SK-N-DZ (cell line): Measurements from ENCODE around the gene CELF4.

Experiments used
- DNase-seq: peaks from one replicate; pipeline ENCODE4 v3.0.0-alpha.2; 2015; ENCODE audit warnings: low spot score

CELF4 gene

DNA sequence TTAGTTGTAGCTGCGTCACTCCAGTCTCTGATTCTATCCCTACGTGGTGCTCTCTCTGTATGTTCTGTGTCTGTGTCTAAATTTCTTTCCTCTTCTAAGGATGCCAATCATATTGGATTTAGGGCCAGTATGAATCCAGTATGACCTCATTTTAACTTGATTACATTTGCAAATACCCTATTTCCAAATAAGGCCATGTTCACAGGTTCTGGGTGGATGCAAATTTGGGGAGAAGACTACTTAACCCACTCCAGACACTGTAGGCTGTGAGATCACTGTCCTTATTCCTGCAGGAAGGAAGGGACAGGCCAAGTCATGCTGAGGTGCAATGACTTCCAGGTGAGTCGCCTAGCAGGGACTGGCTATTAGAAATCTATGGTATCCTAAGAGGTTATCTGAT is 272.2 kb downstream of the CELF4 start:
- no peak for DNase-seq

DNA sequence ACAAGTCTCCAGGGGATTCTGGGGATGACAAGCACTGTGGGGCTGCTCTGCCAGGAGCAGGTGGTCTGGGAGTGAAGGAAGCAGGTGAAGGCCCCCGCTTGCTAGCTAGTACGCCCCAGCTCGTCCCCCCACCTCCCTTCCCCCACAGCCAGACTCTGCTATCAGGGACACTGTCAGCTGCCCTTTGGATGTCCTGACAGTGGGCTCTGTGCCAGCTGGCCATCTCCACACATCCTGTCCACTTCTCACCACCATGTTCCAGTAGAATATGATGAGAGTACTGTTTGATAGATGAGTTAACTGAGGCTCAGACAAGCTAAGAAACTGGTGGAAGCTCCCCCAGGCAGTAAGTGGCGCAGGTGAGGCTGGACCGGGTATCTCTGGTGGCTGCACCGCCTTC is 276.2 kb downstream of the CELF4 start:
- DNase-seq: no peak

DNA sequence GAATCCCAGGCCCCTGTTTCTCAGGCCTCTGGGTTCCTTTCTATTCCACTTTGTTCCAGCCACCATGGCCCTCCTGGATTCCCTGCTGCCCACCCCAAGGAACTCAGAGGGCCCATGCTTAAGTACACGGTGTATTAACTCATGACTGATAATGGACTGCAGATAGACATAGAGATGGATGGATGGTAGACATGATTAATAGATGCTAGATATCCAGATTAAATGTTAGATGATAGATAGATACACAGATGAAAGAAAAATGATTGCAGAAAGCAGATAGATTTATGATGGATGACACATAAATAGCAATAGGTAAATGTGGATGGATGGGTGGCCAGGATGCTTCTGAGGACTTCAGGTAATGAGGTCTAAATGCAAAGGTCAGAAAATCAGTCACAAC is 278.0 kb downstream of the CELF4 start:
- no peak for DNase-seq

DNA sequence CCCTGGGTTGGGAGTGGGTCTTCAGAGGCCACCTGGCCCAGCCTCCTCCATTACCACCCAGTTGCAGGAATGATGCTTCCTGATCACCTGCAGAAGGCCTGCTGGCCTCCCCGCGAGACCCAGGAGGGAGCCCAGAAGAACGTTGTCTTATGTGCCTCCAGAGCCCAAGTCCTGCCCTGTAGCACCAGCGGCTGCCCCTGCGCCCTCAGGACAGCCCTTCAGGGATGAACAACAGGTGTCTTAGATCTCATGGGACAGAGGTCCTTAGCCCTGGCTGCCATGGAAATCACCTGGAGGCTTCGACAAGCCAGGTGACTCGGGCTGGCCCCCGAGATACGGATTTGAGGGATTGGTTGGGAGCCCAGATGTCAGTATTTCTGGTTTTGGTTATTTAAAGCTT is 278.8 kb downstream of the CELF4 start:
- DNase-seq: no peak

DNA sequence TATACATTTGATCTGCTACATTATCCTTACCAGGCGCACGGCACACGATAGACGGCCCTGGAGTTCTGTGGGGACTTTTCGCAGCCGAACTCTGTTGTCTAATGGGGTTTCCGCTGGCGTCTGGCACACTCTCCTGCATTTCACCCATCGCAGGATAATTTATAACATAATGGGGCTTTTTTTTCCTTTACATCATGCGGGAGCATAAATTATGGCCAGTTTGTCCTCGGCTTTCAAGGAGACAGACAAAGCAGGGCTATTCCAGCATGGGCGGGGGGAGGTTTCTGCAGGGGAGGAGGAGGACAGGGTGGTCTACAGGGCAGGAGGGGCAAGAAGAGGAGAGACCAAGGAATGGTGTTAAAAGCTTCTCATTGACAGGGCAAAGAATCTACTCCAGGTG is 279.8 kb downstream of the CELF4 start:
- DNase-seq: no peak

DNA sequence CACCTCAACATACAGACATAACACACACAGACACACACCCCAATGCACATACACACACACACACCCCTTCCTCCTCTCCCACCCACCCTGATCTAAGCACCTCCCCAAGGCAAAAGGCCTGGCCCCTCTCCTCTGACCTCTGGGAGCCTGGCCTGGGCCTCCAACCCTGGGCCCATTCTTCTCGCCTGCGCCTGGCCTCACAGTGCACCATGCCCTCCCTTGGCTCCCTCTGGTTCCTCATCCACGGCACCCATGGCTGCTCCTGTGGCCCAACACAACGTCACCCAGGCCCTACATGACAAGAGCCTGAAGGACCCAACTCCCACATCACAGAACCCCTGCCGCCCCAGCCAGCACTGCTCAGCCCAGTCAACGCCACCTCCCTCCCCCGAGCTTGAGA is 281.3 kb downstream of the CELF4 start:
- no peak for DNase-seq

DNA sequence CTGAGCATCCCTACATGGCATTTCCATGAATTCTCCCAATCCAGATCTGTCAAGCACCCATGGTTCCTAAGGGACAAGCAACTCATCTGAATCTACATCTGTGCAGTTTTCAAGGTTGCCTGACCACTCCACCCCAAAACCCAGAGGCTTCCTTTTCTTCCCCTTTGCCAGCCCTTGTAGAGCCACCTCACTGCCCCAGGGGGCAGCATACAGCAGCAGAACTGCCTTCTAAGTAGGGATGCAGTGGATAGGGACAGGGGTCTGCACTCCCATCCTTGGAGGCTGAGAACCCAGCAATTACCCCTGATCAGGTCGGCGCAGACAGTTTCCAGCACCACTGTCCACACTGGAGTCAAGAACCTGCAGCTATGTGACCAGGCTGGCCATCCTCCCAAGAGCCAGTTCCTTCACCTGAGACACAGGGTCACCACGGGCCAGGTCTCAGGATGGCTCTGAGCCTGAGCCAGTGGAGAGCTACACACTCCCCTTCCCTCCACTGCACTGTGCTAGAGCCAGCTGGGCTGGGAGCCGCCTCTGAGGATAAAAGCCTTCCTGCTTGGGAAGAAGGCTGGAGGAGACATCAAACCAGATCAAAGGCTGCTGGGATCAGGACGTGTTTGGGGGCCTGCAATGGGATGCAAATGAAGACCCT is 283.1 kb downstream of the CELF4 start:
- DNase-seq: no peak

DNA sequence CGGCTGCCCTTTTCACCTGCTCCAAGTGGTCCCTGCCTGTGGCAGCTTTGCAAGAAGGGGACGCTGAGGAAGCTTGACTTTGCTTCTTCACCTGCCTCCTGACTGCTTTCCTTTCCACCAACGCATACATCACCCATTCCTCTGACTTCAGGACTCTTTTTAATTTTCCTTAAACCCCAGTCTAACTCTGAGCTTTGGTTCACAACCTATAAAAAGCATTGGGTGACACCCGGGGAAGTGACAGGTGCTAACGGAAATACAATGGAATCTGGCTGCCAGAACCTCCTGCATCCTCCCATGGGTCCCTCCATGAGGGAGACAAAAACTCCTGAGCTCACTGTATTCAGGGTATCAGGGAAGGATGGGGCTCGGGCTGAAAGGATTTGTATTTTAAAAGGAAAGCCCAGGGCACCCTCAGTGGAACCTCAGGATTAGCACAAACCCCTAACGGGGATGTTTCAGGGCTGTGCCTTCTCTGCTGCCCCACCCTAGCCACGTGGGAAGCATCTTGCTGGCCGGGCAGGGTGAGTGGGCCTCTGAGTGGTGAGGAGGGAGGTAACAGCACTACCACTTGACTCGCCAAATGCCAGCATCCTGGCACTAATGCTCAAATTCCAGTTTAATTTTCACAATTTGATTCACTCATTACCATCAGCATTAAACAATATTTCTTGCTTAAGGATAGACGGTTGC is 284.8 kb downstream of the CELF4 start:
- DNase-seq: no peak

DNA sequence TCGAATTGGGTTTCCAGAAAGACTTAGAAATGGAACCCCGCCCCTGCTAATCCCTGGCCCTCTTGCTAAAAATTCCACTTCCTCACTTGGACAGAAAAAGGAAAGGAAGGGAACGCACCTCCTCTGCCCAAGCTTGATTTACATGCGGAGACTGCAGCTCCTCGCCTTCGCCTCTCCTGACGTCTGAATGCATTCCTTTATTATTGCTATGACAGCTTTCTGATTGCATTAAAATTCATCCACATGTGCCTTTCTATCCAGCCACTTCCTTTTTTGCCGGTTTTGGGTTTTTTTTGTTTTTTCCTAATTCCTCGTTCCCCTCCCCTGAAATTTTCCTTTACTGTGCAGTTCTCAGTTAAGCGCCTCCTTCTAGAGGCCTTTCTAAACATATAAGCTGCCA is 287.8 kb downstream of the CELF4 start:
- no peak for DNase-seq

DNA sequence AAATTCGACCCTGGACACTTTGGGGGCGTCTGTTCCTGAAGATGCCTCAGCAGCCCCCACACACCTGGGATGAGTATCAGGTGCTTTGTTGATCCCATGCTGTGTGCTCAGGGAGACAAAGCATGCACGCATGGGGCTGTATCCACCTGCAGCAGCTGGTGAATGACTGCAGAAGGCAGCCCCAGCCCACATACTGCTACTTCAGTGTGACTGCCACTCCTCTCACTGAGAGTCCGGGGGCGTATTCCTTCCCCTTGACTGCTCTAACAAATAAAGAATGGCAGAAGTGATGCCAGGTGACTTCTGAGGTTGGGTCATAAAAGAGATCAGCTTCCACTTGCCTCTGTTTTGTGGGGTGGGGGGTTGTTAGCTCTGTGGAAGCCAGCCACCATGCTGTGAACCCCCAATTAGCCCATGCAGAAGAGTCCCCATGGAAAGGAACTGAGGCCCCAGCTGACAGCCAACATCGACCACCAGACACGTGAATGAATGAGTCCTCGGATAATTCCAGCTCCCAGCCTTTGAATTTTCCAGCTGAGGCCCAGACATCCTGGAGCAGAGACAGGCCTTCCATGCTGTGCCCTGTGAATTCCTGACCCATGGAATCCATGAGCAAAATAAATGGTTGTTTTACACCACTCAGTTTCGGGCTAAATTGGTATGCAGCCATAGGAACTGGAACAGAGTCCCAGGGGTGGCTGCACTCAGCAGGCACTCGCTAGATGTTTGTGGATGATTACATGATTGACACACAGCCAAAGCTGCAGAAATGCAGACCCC is 289.3 kb downstream of the CELF4 start:
- no peak for DNase-seq

DNA sequence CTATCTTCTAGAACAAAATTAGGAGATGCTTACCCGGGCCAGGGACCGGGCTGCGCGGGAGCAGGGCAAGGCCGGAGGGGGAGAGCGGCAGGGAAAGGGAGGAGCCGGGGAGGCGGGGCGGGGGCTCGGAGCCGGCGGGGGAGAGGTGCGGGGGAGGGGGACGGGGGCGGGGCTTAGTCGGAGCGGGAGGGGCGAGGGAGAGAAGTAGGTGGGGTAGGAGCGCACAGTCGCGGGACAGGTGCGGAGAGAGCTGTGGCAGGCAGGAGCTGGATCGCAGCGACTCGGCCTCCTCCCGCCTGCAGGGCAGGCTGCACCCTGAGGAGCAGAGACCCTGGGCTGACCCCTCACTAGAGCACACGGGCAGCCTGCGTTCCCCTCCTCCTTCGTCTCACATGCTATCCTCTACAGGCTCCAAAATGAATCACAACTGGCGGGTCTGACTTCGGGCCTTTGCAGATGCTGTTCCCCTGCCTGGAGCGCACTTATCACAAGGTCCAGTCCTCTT is 290.3 kb downstream of the CELF4 start:
- DNase-seq: no peak

DNA sequence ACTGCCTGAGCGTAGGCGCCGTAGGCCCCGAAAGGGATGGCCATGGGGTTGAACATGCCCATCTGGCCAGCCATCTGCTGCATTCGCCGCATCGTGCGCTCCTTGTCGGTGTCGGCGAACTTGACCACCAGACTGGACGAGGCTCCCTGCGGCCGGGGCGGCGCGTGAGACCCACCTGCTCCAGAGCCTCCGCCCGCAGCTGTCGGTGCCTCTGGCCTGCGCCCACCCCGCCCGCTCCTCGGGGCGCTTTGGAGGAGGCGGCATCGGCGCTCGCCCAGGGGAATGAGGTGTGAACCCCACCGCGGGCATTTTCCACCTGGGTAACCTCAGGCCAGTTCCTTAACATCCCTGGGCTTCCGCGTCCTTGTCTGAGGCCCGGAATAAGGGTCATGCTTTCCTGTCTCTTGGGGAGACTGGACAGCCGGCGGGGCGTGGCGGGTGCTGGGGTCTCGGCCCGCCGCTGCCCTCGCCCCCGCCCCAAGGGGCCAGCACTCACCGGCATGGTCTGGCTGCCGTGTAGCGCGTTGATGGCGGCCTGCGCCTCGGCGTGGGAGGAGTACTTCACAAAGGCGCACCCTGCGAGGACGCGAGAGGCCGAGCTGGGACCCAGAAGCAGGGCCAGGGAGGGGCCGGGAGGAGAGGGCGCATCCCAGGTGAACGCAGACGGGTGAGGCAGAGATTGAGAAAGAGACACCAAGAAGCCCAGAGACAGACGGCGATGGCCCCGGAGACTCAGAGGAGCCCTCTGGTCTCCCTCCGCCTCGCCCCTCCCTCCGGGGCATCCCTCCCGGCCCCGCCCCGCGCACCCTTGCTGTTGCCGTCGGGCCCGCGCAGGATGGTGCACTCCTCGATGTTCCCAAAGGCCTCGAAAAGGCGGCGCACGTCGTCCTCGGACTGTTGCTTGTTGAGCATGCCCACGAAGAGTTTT is 291.0 kb downstream of the CELF4 start:
- DNase-seq: no peak

DNA sequence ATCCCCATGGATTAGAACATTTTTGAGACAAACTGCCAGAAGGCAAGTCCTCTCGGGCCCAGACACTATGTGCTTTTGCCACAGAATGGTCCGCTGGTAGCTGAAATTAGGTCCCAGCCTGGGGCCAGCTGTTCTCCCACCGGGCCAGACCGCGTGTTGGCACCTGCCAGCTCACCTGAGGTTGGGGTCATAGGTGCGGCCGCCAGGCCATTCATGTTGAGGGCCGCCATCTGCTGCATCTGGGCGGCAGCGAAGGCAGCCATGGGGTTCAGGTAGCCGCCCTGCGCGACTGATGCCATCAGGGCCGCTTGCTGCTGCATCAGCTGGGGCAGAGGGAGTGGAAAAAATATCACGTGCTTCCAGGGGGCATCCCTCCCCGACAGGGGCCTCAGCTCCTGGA is 292.8 kb downstream of the CELF4 start:
- DNase-seq: no peak

DNA sequence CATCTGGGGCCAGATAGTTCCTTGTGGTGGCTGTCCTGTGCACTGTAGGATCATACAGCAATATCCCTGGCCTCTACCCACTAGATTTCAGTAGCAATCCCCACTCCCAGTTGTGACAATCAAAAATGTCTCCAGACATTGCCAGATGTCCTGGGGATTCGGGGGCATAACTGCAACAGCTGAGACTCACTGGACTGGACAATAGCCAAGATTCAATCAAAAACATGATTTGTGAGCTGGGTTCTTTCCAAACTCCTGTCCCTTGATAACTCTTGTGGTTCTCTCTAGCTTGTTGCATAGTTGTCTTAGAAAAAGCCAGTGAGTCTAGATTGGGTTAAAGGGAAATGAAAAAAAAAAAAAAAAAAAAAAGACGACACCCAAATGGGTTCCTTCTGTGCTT is 293.4 kb downstream of the CELF4 start:
- DNase-seq: no peak

DNA sequence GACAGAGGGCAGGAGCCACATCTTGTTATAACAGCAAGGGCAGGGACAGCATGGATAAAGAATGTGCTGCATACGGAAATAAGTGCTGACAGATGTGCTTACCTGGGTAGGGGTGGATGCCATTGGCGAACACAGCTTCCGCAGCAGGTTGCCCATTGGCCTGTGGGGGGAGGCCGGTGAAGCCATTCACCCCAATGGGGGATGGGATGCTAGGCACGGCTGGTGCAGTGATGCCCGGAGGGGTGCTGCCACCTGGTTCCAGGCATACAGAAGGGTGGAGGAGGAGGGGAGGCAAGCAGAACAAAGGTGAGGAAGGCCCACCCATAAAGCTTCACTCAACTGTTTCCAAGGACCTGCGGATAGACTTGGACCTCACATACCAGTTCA is 294.9 kb downstream of the CELF4 start:
- DNase-seq: no peak

DNA sequence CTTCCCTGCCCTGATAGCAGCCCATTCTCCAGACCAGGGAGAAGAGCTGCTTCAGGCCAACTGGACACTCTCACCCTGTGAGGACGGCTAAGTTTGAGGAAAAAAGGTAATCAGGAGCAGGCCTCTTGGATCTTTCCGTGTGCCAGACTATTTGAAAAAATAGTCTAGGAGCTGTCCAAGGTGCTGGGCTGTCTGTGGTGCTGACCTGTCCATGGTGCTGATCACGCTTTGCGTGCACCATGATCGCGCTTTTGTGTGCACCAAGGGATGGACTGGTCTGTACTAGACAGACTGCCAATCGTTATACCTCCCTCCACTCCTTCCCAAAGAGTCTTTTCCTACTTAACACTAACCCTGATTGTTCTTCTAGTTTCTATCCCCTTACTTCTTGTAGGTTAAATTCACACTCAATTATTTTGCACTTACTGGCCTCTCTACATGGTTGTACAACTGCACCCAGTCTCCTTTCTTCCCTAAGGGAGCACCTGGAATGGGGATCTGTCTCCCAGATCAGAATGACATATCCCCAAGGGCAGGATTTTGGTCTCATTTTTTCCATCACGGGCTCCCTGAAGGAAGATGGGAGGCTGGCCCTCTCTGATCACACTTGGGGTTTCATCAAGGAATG is 295.4 kb downstream of the CELF4 start:
- no peak for DNase-seq

DNA sequence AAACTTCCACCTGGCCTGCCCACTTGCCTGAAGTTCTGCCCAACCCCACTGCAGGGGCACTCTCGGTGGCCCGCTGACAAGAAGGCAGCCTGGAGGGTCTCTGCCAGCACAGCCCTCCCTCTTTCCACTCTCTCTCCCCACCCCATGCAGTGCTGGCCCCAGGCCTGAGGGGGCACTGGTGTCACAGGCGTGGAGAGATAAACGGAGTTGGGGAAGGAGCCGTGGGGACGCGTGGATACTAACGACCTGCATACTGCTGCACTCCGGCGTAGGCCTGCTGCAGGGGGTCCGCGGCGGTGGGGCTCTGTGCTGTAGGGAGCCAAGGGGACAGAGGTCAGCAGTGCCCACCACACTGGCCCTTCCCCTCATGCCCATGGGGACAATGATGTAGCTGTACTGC is 299.3 kb downstream of the CELF4 start:
- DNase-seq: peak; percentile 42

DNA sequence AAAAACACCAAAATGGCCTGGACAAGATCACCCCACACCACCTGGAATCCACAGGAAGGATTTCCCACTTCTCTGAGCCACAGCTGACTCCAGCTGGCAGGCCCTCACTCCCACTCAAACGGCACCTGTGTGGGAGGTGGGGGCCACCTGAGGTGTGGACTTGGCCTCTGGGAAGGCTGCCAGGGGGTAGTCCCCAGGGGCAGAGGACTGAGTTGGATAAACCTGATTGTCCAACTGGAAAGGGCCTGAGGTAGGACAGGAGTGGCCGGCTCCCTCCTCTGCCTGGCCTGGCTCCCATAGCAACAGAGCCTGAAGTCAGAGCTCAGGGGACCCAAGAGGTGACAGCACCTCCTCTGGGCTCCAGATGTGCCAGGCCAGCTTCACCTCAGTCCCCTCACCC is 300.2 kb downstream of the CELF4 start:
- no peak for DNase-seq

DNA sequence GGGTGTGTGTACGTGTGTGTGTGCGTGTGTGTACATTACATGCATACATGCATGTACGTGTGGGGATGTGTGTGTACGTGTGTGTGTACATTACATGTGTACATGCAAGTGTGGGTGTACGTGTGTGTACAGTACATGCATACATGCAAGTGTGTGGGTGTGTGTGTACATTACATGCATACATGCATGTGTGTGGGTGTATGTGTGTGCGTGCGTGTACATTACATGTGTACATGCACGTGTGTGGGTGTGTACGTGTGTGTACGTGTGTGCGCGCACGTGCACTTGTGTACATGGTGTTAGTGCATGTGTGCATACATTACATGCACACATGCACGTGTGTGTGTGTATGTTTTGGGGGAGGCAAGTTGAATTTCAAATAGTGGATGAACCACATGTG is 300.6 kb downstream of the CELF4 start:
- DNase-seq: no peak

DNA sequence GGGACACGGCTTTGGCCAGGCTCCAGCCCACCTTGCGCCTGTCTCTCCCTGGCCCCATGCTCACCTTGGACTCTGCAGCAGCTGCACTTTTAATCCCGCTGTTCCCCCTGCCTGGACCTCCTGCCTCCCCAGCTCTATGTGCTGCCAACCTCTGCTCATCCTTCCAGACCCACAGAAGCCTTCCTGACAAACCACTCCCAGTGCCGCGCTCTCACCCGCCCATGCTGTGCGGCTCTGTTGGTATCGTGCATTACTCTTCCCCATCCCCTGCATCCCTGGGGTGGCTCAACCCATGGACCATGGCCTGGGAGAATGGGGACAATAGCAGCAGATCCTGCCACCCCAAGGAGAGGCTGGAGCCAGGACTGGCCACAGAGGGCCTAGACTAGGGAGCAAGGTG is 303.6 kb downstream of the CELF4 start:
- DNase-seq: no peak

DNA sequence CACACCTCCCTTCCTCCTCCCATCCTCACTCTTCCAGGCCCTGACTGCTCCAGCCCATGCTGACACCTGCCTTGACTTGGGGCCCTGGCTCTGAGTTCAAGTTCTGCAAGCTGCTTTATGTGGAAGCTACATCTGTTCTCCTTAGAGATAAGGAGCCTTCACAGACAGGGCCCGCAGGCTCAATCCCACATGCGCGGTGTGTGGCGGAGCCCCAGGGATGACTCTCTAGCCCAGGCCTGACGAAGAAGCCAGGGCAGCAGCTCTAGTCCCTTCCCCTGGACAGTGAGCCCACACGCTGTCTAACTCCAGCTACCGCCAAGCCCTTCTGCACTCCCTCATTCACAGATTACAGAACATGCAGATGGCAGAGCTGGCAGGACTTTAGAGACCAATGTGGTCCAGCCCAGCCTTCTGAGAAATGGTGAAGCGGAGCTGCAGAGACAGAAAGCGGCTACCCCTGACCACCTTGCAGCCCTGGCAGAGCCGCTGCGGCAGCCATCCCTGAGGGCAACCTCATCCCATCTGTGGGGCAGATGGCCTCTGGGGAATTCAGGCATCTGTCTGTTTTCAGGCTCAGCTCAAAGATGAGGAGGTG is 304.3 kb downstream of the CELF4 start:
- peak; percentile 24 for DNase-seq
